T-helper 1 cell treated with Interleukin-12 subunit alpha and Interleukin-12 subunit beta and Interleukin-4 antibody, amounts not matched to agents 30 ng/mL and 1 ng/mL, for 36 hours (primary cell): ENCODE results near the gene H3-3A. TPM values are rescaled to one million over a fixed set of nuclear protein-coding genes. Genes with fewer than 3 reads are reported as not detected.

Experiments used
- intact Hi-C: fragments of 100-400 bp; cut with micrococcal nuclease; formaldehyde crosslinking; loops from one replicate; pipeline ENCODE4 v1.15.1; 2024
- total RNA-seq: library from RNA; stranded (reverse); gene quantifications from 2 replicates; pipeline ENCODE4 v1.2.3, GENCODE V29; 2022

H3-3A gene
- total RNA-seq, 1 donor from 2014 or later: 492 TPM

DNA sequence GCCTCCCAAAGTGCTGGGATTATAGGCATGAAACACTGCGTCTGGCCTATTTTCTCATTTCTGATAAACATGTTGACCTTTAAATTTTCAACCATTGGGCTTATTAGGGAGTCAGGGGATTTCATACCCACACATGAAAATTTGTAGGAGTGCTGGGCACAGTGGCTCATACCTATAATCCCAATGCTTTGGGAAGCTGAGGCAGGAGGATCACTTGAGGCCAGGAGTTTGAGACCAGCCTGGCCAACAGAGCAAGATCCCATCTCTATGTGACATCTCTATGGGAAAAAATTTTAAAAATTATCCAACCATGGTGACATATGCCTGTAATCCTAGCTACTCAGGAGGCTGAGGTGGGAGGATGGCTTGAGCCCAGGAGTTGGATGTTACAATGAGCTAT lies 10.5 kb upstream of the H3-3A start:
- intact Hi-C loops: no loop called here

GRCh38 chr1:226054519-226055327 lies 7.8 kb upstream of the H3-3A start:
- intact Hi-C loops: no loop called here

GRCh38 chr1:226059709-226060108 lies 2.8 kb upstream of the H3-3A start:
- intact Hi-C loops: loop anchor here (5.0 kb wide), 6 partner anchors 177 to 1877 kb away; partner anchors contain the start of genes DEGS1, JMJD4, SNAP47 and TMEM63A

DNA sequence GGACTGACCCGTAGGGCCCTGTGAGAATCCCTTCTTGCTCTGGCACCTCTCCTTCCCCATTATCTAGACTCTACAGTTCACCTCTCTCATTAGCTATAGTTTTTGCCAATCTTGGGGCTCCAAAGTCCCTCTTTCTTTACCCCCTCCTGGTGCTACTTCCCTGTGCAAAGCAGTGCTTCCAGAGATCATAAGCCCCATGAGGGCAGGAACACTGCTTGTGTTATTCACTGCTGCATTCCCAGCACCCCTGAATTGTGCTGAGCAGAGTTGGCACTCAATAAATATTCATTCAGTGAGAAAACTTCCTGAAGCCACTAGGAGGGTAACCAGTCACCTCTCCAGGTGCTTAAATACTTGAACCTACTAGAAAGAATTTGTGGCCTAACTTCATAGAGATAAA lies 2.1 kb upstream of the H3-3A start:
- intact Hi-C loops: loop anchor here (5.0 kb wide), 6 partner anchors 178 to 1878 kb away; partner anchors contain the start of genes DEGS1, JMJD4, SNAP47 and TMEM63A

DNA sequence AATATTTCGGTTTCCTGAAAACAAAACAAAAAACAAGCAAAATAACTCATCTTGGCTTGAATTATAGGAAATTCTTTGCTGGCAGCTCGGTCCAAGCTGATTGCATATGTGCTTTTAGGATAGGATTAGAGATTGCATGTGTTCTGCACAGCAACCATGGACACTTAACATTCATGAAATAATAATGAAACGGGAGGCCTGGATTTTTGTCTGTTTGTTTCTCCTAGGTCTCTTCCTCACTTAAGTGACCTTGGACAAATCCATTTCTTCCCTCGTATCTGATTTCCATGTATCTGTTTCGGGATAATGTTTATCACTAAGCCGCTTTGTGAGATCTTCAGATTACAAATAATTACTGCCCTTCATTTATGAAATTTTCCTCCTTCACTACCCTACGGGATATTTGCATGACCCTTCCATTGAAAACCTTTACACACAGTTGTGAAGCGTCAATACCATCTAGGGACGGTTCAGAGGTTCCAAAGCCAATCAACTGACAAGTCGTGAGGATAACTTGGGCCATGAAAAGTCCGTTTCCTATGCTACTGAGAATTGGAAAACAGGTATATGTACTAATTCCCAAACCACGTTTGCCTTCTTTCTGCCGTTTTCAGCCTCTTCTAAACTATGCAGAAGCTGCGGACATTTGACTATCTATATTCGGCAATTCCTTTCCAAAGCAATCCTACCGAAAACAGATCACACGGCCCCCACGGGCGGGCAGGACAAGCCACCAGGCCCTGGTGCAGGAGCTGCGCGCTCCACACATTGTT lies 1.3 kb upstream of the H3-3A start:
- intact Hi-C loops: loop anchor here (1.0 to 5.0 kb wide), 7 partner anchors 179 to 1879 kb away; partner anchors contain the start of genes DEGS1, JMJD4, SNAP47 and TMEM63A

- intact Hi-C loops: loop anchor here (1.0 to 5.0 kb wide), 12 partner anchors 63 to 1880 kb away; partner anchors contain the start of genes DEGS1, JMJD4, LBR and PYCR2
These were observed 517 bp upstream of the H3-3A start for GRCh38 chr1:226061841-226062557.

- intact Hi-C loops: loop anchor here (1.0 to 5.0 kb wide), 10 partner anchors 123 to 1881 kb away; partner anchors contain the start of genes ACBD3, DEGS1, JMJD4 and SNAP47
These were observed 884 bp downstream of the H3-3A start for GRCh38 chr1:226063224-226063976.

DNA sequence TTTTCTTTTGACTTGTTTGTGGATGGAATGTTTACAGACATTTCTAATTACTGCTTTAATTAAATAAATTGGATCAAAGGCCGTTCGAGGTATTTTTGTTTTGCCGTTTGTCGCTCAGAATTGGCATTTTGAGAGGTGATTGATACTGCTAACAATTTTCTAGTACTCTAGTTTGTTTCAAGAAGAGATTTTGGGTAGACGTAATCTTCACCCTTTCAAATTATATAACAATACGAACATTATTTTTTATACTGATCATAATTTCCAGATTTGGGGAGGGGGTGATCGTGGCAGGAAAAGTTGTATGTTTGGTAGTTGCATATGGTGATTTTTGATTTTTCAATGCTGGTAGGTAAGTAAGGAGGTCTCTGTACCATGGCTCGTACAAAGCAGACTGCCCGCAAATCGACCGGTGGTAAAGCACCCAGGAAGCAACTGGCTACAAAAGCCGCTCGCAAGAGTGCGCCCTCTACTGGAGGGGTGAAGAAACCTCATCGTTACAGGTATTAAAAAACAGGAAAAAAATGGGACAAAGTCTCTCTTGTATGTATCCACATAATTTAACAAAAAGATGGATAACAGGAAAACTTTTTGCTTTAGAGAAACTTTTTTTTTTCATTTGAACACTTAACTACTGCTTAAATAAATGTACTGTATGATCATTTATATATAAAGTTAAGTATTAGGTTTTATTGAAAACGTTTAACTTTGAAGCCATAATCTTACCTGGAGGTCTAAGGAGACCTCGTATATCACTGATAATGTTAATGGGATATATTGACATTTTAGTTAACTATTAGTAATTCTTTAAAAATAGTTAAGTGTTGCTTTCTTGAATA lies 1.7 kb downstream of the H3-3A start:
- intact Hi-C loops: loop anchor here (1.0 to 5.0 kb wide), 16 partner anchors 19 to 1882 kb away; partner anchors contain the start of genes ACBD3, DEGS1, JMJD4 and LIN9

DNA sequence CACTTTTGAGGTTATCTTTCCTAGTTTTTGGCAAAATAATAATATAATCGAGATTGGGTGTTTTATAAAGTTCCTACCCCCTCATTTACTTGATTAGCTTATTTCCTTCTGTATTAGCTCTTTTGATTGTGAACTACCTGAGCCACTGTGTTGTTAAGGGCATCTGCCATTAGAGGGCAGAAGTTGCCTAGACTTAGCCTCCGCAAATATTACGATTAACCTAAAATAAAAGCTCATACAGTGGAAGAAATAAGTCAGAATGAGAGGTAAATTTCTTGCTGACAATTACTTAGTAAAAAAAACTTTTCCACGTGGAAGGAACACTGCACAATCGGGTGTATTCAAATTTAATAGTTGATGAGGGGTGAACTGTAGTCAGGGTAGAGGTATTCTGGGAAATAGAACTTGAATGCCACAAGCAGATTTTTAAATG lies 2.3 kb downstream of the H3-3A start:
- intact Hi-C loops: loop anchor here (1.0 to 5.0 kb wide), 12 partner anchors 18 to 1883 kb away; partner anchors contain the start of genes DEGS1, JMJD4, LIN9 and SNAP47

GRCh38 chr1:226066415-226067078 lies 4.0 kb downstream of the H3-3A start:
- intact Hi-C loops: no loop called here

DNA sequence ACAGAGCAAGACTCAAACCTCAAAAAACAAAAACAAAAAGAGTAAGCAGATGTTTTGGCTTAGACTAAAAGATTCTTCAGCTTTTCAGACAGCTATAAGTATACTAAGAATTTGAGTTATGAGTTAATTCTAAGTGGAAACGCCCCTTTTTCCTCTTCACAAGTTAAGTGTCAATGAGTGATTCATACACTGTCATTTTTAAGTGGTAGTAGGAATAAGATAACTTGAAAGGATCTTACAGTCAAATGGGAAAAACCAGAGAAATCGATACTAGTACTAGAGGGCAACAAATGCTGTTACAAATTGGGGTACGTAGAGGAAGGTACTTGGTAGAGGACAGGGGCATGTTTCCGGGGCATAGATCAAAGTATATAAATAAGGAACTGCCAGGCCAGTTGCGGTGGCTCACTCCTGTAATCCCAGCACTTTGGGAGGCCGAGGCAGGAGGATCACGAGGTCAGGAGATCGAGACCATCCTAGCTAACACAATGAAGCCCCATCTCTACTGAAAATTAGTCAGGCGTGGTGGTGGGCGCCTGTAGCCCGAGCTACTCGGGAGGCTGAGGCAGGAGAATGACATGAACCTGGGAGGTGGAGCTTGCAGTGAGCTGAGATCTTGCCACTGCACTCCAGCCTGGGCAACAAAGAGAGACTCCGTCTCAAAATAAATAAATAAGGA lies 7.4 kb downstream of the H3-3A start:
- intact Hi-C loops: no loop called here

DNA sequence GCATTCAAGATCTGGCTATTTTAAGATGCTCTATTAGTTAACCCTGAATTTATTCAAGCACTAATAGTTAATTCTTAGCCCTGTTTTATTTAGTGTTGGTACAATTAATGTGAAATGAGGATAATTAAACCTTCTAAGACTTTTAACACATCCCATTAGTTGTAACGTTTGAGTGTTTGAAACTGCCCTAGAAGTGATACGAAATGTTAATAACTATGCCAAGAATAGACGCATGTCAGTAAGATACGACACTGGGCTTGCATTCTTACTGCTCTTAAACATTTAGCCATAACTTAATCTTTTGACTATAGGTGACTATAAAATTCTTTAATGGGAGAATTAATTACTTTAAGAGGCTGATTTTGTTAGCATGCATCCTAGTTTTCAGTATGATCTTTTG lies 9.8 kb downstream of the H3-3A start:
- intact Hi-C loops: no loop called here

DNA sequence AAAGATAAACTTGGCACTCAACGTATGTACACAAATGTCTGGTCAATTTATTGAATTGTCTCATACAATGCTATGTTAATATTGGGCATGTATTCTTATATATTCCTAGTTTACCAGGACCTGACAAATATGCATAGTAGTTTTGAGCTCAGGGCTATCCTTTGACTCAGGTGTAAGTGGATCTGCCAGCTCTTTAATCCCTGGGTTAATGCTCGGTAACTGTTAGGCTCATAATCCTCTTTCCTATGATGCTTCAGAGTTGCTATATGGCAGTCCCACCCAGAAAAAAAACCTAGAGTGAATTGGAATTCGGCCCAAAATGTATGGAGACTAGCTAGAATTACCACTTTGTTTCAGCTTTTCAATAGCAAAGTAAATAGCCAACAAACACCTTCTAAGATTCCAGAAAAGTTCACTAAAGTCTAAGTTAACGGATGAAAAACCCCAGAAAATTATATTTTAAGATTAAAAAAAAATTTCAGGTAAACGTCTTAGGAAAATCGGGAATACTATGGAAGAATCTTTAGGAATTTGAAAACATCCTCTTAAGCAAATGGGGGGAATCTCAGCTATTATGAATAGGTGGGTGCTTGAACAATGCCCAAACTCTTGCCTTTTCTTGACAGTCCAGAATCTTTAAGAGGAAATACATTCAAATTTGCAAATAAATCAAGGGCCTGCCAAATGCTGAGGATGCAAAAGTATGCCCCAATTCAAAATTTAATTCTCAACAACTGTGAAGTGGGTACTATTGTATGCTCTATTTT lies 10.9 kb downstream of the H3-3A start:
- intact Hi-C loops: loop anchor here (1.0 kb wide), 1 partner anchor 10 kb away; no protein-coding TSS in a partner anchor

- intact Hi-C loops: no loop called here
These were observed 11.5 kb downstream of the H3-3A start for GRCh38 chr1:226074046-226074445.

- intact Hi-C loops: no loop called here
These were observed 13.9 kb downstream of the H3-3A start for GRCh38 chr1:226076378-226076777.

- intact Hi-C loops: no loop called here
These were observed 15.9 kb downstream of the H3-3A start for GRCh38 chr1:226078374-226078773.

DNA sequence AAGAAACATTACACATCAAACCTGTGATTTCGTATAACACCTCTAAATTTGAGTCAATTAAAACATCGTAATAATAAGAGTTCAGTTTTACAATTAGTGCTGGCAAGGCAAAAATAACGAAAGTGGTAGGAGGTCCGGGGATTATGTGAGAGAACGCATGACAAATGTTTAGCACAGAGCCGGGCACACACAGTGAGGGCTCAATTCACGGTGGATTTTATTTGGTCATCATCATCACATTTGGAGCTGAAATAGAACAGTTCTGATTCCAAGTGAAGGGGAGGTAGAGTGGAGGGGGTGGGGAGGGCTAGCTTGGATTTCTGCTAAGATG lies 20.0 kb downstream of the H3-3A start:
- intact Hi-C loops: loop anchor here (5.0 kb wide), 3 partner anchors 105 to 325 kb away; partner anchors contain the start of genes ACBD3, PARP1 and PYCR2
